Measurements from ENCODE around the gene CCDC18. TPM values are rescaled to one million over a fixed set of nuclear protein-coding genes. Genes with fewer than 3 reads are reported as not detected.

CCDC18 gene
- total RNA-seq, 1 donor, result 14.7 TPM

DNA sequence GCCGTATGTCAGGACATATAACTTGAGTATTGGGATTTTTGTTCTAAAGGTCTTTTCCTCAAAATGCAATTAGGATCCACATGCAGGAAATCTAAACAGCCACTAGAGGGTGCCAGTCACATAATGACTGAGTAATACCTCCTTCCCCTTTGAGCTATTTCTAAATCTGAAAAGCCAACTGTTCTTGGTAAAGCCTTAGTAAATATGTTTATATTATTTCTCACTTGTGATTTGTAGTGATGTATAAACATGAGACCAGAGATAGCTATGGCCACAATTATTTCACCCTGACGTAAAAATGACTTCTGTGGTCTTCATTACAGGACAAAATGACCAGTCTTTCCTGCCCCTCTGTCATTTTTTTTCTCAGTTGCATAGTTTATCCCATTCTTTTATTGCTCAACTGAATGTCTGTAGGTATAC, 124.2 kb downstream of the CCDC18 start:
- peak; percentile 80 for DNase-seq (ENCODE audit: low read depth)
- TF ChIP-seq, protein P1, sequence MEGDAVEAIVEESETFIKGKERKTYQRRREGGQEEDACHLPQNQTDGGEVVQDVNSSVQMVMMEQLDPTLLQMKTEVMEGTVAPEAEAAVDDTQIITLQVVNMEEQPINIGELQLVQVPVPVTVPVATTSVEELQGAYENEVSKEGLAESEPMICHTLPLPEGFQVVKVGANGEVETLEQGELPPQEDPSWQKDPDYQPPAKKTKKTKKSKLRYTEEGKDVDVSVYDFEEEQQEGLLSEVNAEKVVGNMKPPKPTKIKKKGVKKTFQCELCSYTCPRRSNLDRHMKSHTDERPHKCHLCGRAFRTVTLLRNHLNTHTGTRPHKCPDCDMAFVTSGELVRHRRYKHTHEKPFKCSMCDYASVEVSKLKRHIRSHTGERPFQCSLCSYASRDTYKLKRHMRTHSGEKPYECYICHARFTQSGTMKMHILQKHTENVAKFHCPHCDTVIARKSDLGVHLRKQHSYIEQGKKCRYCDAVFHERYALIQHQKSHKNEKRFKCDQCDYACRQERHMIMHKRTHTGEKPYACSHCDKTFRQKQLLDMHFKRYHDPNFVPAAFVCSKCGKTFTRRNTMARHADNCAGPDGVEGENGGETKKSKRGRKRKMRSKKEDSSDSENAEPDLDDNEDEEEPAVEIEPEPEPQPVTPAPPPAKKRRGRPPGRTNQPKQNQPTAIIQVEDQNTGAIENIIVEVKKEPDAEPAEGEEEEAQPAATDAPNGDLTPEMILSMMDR (IDR thresholded peaks at IDR 0.05; ENCODE audit: insufficient read depth, low read depth, low read length), result peak; percentile 91
- H3K4me3 ChIP-seq (ENCODE audit: low read depth, low read length), result no peak overlapping the region

DNA sequence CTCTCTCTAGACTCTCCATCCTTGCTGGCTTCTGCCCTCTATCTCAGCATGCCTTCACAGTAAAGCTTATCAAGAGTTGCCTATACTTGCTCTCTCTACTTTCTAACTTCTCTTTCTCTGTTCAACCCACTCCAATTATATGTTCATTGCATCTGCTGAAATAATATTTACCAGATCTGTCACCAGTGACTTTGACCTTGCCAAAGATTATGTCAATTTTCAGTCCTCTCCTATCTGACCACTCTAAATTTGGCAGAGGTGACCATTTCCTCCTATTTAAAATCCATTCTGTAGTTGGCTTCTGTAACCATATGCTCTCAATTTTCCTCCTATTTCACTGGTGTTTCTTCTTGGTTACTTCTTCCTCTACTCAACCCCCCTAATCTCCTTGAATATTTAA, 126.4 kb downstream of the CCDC18 start:
- no peak overlapping the region for H3K4me3 ChIP-seq (ENCODE audit: low read depth, low read length)
- TF ChIP-seq, protein P1 (IDR thresholded peaks at IDR 0.05; ENCODE audit: insufficient read depth, low read depth, low read length), result no peak
- no peak for DNase-seq (ENCODE audit: low read depth)

GRCh38 chr1:93313026-93313425, 132.5 kb downstream of the CCDC18 start:
- TF ChIP-seq, protein P1 (IDR thresholded peaks at IDR 0.05; ENCODE audit: insufficient read depth, low read depth, low read length), result no peak
- no peak for DNase-seq (ENCODE audit: low read depth)

GRCh38 chr1:93317207-93317606, 136.7 kb downstream of the CCDC18 start:
- no peak for DNase-seq (ENCODE audit: low read depth)
- H3K4me3 ChIP-seq (ENCODE audit: low read depth, low read length), result no peak overlapping the region
- TF ChIP-seq, protein P1 (IDR thresholded peaks at IDR 0.05; ENCODE audit: insufficient read depth, low read depth, low read length), result no peak

More at GRCh38 chr1:93313026-93313425, 132.5 kb downstream of the CCDC18 start:
- no peak overlapping the region for H3K4me3 ChIP-seq (ENCODE audit: low read depth, low read length)

- no peak overlapping the region for H3K4me3 ChIP-seq (ENCODE audit: low read depth, low read length)
- TF ChIP-seq, protein P1 (IDR thresholded peaks at IDR 0.05; ENCODE audit: insufficient read depth, low read depth, low read length), result no peak
- DNase-seq (ENCODE audit: low read depth), result no peak
Observed at GRCh38 chr1:93317943-93318342, 137.4 kb downstream of the CCDC18 start.

GRCh38 chr1:93321720-93322119, 141.2 kb downstream of the CCDC18 start:
- TF ChIP-seq, protein P1 (IDR thresholded peaks at IDR 0.05; ENCODE audit: insufficient read depth, low read depth, low read length), result no peak
- H3K4me3 ChIP-seq (ENCODE audit: low read depth, low read length), result no peak overlapping the region
- DNase-seq (ENCODE audit: low read depth), result no peak

GRCh38 chr1:93322349-93322748, 141.8 kb downstream of the CCDC18 start:
- no peak for DNase-seq (ENCODE audit: low read depth)
- TF ChIP-seq, protein P1 (IDR thresholded peaks at IDR 0.05; ENCODE audit: insufficient read depth, low read depth, low read length), result no peak
- no peak overlapping the region for H3K4me3 ChIP-seq (ENCODE audit: low read depth, low read length)
